Measurements from ENCODE around the gene ATP2A3.

- TF ChIP-seq CTCF (conservative IDR thresholded peaks at IDR 0.05; ENCODE audit: low read length) (no peak), EZH2phosphoT487 (IDR thresholded peaks at IDR 0.05; ENCODE audit: borderline replicate concordance) (no peak)
Observed at GRCh38 chr17:3951420-3951819, 12.8 kb downstream of the ATP2A3 start.
